CD4-positive, alpha-beta T cell (primary cell): ENCODE results near the gene C19orf53. TPM values are rescaled to one million over a fixed set of nuclear protein-coding genes. Genes with fewer than 3 reads are reported as not detected.
A peak's percentile ranks its signal among the peaks of the same experiment; 100 is the strongest.

ENCODE experiments used
- ATAC-seq: fragments of 200-7000 bp; cut with Tn5 transposase; one replicate; pipeline ENCODE4 v1.10.0; 2022; ENCODE audit warnings: mild to moderate bottlenecking; ENCODE audit not compliant: poor library complexity
- CTCF ChIA-PET: fragments of 350-600 bp; sonication (Branson Sonifier 250); formaldehyde crosslinking; loops from one replicate; lab custom pipeline; 2021; ENCODE audit warnings: antibody characterized with exemption, inconsistent platforms; lab: Charles Lee
- POLR2A ChIA-PET: fragments of 350-600 bp; sonication (Branson Sonifier 250); formaldehyde crosslinking; loops from one replicate; lab custom pipeline; 2021; ENCODE audit warnings: antibody characterized with exemption, inconsistent platforms; lab: Charles Lee
- DNase-seq, 14 experiments: peaks; one replicate each; pipeline ENCODE4 v3.0.0-alpha.2; 2013 to 2020; ENCODE audit warnings: mixed read lengths in 2 of 14
- H3K27ac ChIP-seq, 2 donors: one replicate each; pipeline versions ENCODE4 v1.5.1 to v1.7.0; 2013; ENCODE audit warnings: low read length in 2 of 2, low read depth in 1 of 2, mild to moderate bottlenecking in 1 of 2
- H3K27me3 ChIP-seq, 2 experiments: 1 replicate in 1 of 2; 2 replicates in 1 of 2; pipeline versions ENCODE4 v1.6.1 to v1.7.0; 2013; ENCODE audit warnings: low read length in 2 of 2, control low read depth in 1 of 2, mild to moderate bottlenecking in 1 of 2, moderate library complexity in 1 of 2; ENCODE audit not compliant: insufficient read depth in 2 of 2, control insufficient read depth in 1 of 2
- H3K36me3 ChIP-seq: one replicate; pipeline ENCODE4 v1.6.1; 2013; ENCODE audit warnings: low read length, control low read depth; ENCODE audit not compliant: insufficient read depth
- H3K4me1 ChIP-seq: one replicate; pipeline ENCODE4 v1.6.1; 2013; ENCODE audit warnings: low read length, control low read depth; ENCODE audit not compliant: insufficient read depth
- H3K4me3 ChIP-seq: one replicate; pipeline ENCODE4 v1.5.1; 2013; ENCODE audit warnings: mild to moderate bottlenecking, low read length, moderate library complexity
- H3K9me3 ChIP-seq, 2 experiments: 1 replicate in 1 of 2; 2 replicates in 1 of 2; pipeline versions ENCODE4 v1.6.1 to v1.7.0; 2013; ENCODE audit warnings: low read length in 2 of 2, mild to moderate bottlenecking in 2 of 2, control low read depth in 1 of 2, moderate library complexity in 1 of 2; ENCODE audit not compliant: control insufficient read depth in 1 of 2, insufficient read depth in 1 of 2
- H3K27ac Mint-ChIP-seq: one replicate; pipeline ENCODE4 v1.8.0; 2020; ENCODE audit warnings: mixed read lengths
- H3K27me3 Mint-ChIP-seq: one replicate; pipeline ENCODE4 v1.8.0; 2021; ENCODE audit warnings: mixed read lengths
- H3K36me3 Mint-ChIP-seq: one replicate; pipeline ENCODE4 v1.8.0; 2021; ENCODE audit warnings: low read depth, mixed read lengths
- H3K4me1 Mint-ChIP-seq: one replicate; pipeline ENCODE4 v1.8.0; 2021; ENCODE audit warnings: low read depth, mixed read lengths
- H3K4me3 Mint-ChIP-seq: one replicate; pipeline ENCODE4 v1.8.0; 2020; ENCODE audit warnings: mild to moderate bottlenecking, mixed read lengths
- H3K9me3 Mint-ChIP-seq: one replicate; pipeline ENCODE4 v1.8.0; 2020; ENCODE audit warnings: mixed read lengths
- intact Hi-C, 2 experiments: fragments of 100-400 bp; cut with DNase I in 1 of 2; cut with micrococcal nuclease in 1 of 2; formaldehyde crosslinking; loops; one replicate each; pipeline versions ENCODE4 v1.15.1 to v1.9.0; 2023 to 2025; cut with DNase I, micrococcal nuclease
- total RNA-seq, 174 experiments: library from RNA in 2 of 174; stranded (reverse) in 2 of 174; gene quantifications; one replicate each; pipeline ENCODE4 v1.2.3 and lab custom pipeline; 2021 to 2026
- TF ChIP-seq, protein P1 (sequence below): fragments of 200-600 bp; IDR thresholded peaks from one replicate; pipeline ENCODE4 v1.8.0; 2022; ENCODE audit warnings: antibody characterized with exemption, mild to moderate bottlenecking

C19orf53 gene
- total RNA-seq, 2 experiments from 2014 or later: 119 TPM

DNA sequence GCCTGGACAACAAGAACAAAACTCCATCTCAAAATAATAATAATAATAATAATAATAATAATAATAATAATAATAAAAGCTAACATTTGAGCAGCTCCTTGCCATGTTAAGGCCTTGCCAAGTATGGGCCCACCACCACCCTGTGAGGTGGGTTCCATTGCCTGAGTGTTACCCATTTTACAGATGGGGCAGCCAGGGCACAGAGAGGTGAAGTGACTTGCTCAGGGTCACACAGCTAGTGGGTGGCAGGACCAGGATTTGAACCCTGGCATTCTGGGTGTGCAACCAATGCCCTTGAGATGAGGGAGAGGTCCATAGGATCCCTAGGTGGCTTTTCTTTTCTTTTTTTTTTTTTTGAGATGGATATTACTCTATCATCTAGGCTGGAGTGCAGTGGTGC lies 50.4 kb downstream of the C19orf53 start:
- H3K4me3 ChIP-seq: no peak overlapping the region
- Mint-ChIP-seq H3K4me1 (no peaks in the 10 kb centered on the region), H3K27ac (no peak overlapping the region), H3K36me3 (peaks cover 26% of the 10 kb centered on the region), H3K4me3 (no peak overlapping the region), H3K9me3 (no peaks in the 10 kb centered on the region), H3K27me3 (no peaks in the 10 kb centered on the region)
- DNase-seq (peak in 1 of 14 experiments; percentile 37), ATAC-seq (no peak)
- H3K27ac ChIP-seq: no peak overlapping the region
- CTCF ChIA-PET: interaction anchor here (0.9 to 1.8 kb wide), 3 partner anchors 12 to 38 kb away, joined by 3 to 5 read pairs (median 4); no protein-coding TSS in a partner anchor
- POLR2A ChIA-PET: no interaction called here
- TF ChIP-seq, protein P1, sequence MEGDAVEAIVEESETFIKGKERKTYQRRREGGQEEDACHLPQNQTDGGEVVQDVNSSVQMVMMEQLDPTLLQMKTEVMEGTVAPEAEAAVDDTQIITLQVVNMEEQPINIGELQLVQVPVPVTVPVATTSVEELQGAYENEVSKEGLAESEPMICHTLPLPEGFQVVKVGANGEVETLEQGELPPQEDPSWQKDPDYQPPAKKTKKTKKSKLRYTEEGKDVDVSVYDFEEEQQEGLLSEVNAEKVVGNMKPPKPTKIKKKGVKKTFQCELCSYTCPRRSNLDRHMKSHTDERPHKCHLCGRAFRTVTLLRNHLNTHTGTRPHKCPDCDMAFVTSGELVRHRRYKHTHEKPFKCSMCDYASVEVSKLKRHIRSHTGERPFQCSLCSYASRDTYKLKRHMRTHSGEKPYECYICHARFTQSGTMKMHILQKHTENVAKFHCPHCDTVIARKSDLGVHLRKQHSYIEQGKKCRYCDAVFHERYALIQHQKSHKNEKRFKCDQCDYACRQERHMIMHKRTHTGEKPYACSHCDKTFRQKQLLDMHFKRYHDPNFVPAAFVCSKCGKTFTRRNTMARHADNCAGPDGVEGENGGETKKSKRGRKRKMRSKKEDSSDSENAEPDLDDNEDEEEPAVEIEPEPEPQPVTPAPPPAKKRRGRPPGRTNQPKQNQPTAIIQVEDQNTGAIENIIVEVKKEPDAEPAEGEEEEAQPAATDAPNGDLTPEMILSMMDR: no peak
- no peaks in the 10 kb centered on the region for H3K4me1 ChIP-seq
- no peaks in the 10 kb centered on the region for H3K27me3 ChIP-seq
- intact Hi-C loops: no loop called here
- peaks cover 12% of the 10 kb centered on the region for H3K36me3 ChIP-seq
- H3K9me3 ChIP-seq: no peaks in the 10 kb centered on the region

DNA sequence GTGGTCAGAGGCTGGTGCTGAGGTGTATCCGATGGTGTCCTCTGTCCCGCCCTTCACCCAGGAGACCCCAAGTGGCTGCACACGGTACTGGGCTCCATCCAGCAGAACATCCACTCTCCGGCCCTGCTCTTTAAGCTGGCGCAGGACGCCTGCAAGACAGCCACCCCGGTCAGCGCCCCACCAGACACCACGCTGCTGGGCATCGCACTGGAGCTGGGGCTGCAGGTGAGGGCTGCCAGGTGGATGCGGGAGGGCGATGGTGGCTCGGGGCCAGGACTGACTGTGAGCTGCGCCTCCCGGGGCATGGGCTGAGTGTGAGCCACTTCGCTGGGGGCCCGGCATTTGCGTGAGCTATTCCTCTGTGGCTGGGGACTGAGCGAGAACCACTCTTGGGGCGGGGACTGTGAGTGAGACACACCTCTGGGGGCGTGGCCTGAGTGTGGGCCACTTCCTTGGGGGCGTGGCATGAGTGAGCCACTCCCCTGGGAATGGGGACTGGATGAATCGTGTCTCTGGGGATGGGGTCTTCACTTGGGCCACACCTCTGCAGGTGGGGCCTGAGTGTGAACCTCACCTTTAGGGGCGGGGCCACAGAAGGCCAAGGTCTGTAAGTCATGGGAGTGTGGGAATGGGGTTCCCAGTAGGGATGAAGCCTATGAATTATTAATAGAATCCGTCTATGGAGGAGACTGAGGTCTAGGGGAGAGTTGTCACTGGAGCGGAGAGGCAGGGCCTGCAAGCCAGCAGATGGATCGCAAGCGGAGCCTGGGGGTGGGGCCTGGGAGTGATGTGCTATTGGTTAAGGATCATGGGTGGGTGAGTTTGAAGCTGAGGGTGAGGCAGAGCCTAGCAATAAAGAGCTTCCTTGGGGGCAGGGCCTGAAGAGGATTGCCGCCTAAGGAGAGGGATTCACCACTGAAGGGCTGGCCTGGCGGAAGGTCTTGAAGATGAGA lies 51.5 kb downstream of the C19orf53 start:
- H3K27ac ChIP-seq: no peak overlapping the region
- DNase-seq (peak in 2 of 14 experiments; percentile 61 to 70), ATAC-seq (no peak)
- H3K9me3 ChIP-seq: no peaks in the 10 kb centered on the region
- Mint-ChIP-seq H3K9me3 (no peaks in the 10 kb centered on the region), H3K27ac (no peak overlapping the region), H3K4me3 (no peak overlapping the region), H3K4me1 (no peaks in the 10 kb centered on the region), H3K27me3 (no peaks in the 10 kb centered on the region), H3K36me3 (peaks cover 27% of the 10 kb centered on the region)
- H3K27me3 ChIP-seq: no peaks in the 10 kb centered on the region
- TF ChIP-seq, protein P1: no peak
- intact Hi-C loops: no loop called here
- ChIA-PET CTCF (interaction anchor here (1.8 kb wide), 1 partner anchor 11 kb away, joined by 4 read pairs; no protein-coding TSS in a partner anchor), POLR2A (no interaction called here)
- no peaks in the 10 kb centered on the region for H3K4me1 ChIP-seq
- no peak overlapping the region for H3K4me3 ChIP-seq
- peaks cover 17% of the 10 kb centered on the region for H3K36me3 ChIP-seq

DNA sequence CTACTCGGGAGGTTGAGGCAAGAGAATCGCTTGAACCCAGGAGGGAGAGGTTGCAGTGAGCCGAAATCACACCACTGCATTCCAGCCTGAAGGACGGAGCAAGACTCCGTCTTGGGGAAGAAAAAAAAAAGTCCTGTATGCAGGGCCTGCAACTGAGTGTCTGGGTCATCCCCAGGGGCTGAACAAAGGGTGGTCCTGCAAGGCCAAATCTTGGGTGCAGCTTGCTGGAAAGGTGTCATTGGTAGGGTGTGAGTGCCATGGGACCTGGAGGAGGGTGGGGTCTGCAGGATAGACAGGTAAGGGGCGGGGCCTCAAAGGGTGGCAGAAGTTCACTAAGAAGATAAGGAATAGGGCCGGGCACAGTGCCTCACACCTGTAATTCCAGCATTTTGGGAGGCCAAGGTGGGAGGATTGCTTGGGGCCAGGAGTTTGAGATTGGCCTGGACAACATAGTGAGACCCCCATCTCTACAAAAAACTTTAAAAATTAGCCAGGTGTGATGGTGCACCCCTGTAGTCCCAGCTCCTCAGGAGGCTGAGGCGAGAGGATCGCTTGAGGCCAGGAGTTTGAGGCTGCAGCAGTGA lies 52.5 kb downstream of the C19orf53 start:
- Mint-ChIP-seq H3K27me3 (no peaks in the 10 kb centered on the region), H3K27ac (no peak overlapping the region), H3K4me3 (no peak overlapping the region), H3K4me1 (no peaks in the 10 kb centered on the region), H3K36me3 (peaks cover 31% of the 10 kb centered on the region), H3K9me3 (no peaks in the 10 kb centered on the region)
- TF ChIP-seq, protein P1: no peak
- Histone ChIP-seq H3K4me3 (no peak overlapping the region), H3K9me3 (no peaks in the 10 kb centered on the region), H3K4me1 (no peaks in the 10 kb centered on the region), H3K27me3 (no peaks in the 10 kb centered on the region), H3K36me3 (peaks cover 17% of the 10 kb centered on the region), H3K27ac (no peak overlapping the region)
- ATAC-seq (no peak), DNase-seq (peak in 1 of 14 experiments; percentile 49)
- ChIA-PET POLR2A (interaction anchor here (0.7 kb wide), 1 partner anchor 10 kb away, joined by 3 read pairs; no protein-coding TSS in a partner anchor), CTCF (no interaction called here)
- intact Hi-C loops: no loop called here
